Stimulated activated CD4-positive, alpha-beta T cell treated with anti-CD3 and anti-CD28 coated beads, Interleukin-15, amount 100 ng/mL, for 24 hours (primary cell): ENCODE measurements around the gene SLC22A2.
A peak's percentile ranks its signal among the peaks of the same experiment; 100 is the strongest.
"Not testable (repeated sequence)": the region's sequence is repeated elsewhere in the genome, so short reads cannot be mapped to it uniquely, and the experiment has no call there.

ENCODE experiments used
- DNase-seq: peaks from one replicate; pipeline ENCODE4 v3.0.0-alpha.2; 2020

SLC22A2 gene

GRCh38 chr6:160240691-160241084 lies 17.9 kb downstream of the SLC22A2 start:
- no peak for DNase-seq

- DNase-seq, result no peak
Measured at GRCh38 chr6:160239929-160240690, 18.5 kb downstream of the SLC22A2 start.

GRCh38 chr6:160238761-160239751 lies 19.6 kb downstream of the SLC22A2 start:
- no peak for DNase-seq

GRCh38 chr6:160238278-160238711 lies 20.3 kb downstream of the SLC22A2 start:
- DNase-seq, result no peak

- not testable (repeated sequence) for DNase-seq
Measured at GRCh38 chr6:160237597-160238275, 20.9 kb downstream of the SLC22A2 start.

GRCh38 chr6:160236235-160236872 lies 22.3 kb downstream of the SLC22A2 start:
- DNase-seq, result not testable (repeated sequence)

- not testable (repeated sequence) for DNase-seq
Measured at GRCh38 chr6:160233950-160234640, 24.5 kb downstream of the SLC22A2 start.

- DNase-seq, result no peak
Measured at GRCh38 chr6:160227769-160228161, 30.9 kb downstream of the SLC22A2 start.

GRCh38 chr6:160227038-160227768 lies 31.4 kb downstream of the SLC22A2 start:
- DNase-seq, result no peak

- peak; percentile 72 for DNase-seq
Measured at GRCh38 chr6:160226118-160226591, 32.5 kb downstream of the SLC22A2 start.

- no peak for DNase-seq
Measured at GRCh38 chr6:160224639-160225237, 33.9 kb downstream of the SLC22A2 start.

GRCh38 chr6:160222491-160222890 lies 36.1 kb downstream of the SLC22A2 start:
- DNase-seq, result no peak

- no peak for DNase-seq
Measured at GRCh38 chr6:160221918-160222317, 36.7 kb downstream of the SLC22A2 start.

- no peak for DNase-seq
Measured at GRCh38 chr6:160221423-160221822, 37.2 kb downstream of the SLC22A2 start.

GRCh38 chr6:160218810-160219209 lies 39.8 kb downstream of the SLC22A2 start:
- no peak for DNase-seq

- DNase-seq, result no peak
Measured at GRCh38 chr6:160217863-160218262, 40.8 kb downstream of the SLC22A2 start.

GRCh38 chr6:160217073-160217472 lies 41.5 kb downstream of the SLC22A2 start:
- DNase-seq, result no peak

- no peak for DNase-seq
Measured at GRCh38 chr6:160215232-160215631, 43.4 kb downstream of the SLC22A2 start.

- no peak for DNase-seq
Measured at GRCh38 chr6:160207618-160208017, 51.0 kb downstream of the SLC22A2 start.

GRCh38 chr6:160204710-160205109 lies 53.9 kb downstream of the SLC22A2 start:
- DNase-seq, result no peak

GRCh38 chr6:160203953-160204352 lies 54.7 kb downstream of the SLC22A2 start:
- DNase-seq, result no peak
